T-helper 22 cell (primary cell): ENCODE measurements around the gene BRAT1.
"Not testable (repeated sequence)": the region's sequence is repeated elsewhere in the genome, so short reads cannot be mapped to it uniquely, and the experiment has no call there.

ENCODE experiments used
- DNase-seq: peaks from one replicate; pipeline ENCODE4 v3.0.0-alpha.2; 2020; ENCODE audit warnings: low read depth

Gene BRAT1

DNA sequence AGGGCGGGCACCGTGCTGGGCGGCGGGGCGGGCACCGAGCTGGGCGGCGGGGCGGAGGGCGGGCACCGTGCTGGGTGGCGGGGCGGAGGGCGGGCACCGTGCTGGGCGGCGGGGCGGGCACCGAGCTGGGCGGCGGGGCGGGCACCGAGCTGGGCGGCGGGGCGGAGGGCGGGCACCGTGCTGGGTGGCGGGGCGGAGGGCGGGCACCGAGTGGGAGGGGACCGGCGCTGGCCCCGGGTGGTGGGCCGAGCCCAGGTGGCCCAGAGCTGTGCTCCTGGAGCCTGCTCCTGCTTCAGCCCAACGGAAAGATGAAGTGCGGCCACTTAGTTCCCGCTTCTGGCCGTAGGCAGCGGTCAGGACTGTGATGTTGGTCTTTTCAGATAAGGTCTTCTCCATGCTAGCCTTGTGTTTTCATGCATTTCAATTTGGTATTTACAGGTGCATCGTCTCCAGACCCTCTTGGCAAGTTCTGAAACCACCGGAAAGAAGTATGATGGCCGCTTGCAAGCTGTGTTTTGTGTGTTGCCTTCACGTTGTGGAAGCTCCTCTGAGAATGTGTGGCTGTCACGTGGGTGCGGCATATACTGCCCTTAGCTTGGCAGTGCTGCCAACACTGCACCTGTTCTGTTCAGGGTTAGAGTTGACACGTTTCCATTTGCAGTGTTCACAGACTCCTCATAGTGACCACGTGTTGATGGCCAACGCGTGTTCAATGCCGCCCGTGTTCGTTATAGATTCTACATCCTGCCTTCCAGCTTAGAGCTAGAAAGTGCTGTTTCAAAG lies 28.7 kb upstream of the BRAT1 start:
- no peak for DNase-seq

DNA sequence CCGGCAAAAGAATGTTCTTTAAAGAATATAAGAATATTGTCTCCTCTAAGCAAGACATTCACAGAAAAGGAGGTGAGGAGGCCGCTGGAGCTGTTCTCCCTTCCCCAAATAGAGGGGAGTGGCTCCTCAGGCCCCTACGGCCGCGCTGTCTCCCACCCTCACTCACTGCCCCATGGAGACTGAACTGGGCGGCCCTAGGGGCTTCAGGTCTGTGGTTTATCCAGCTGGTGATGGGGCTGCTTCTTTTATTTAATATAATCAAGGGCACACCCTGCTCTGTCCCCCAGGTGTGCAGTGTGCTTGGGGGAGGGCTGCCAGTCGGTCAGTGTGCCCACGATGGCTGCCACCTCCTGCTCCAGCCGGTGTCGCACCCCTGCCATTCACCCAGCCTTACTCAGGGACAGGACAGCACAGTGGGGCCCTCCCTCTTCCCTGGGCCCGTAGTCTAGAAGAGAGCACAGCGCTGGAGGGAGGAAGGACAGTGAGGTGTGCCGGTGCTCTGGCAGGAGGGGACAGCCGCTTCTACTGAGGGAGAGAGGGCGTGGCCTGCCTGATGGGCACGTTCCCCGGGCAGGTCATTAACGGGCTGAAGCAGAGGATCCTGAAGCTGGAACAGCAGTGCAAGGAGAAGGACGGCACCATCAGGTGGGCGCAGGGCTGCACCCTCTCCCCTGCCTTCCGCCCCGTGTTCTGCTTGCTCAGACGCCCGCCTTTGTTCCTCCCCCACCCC lies 26.8 kb upstream of the BRAT1 start:
- DNase-seq: no peak

DNA sequence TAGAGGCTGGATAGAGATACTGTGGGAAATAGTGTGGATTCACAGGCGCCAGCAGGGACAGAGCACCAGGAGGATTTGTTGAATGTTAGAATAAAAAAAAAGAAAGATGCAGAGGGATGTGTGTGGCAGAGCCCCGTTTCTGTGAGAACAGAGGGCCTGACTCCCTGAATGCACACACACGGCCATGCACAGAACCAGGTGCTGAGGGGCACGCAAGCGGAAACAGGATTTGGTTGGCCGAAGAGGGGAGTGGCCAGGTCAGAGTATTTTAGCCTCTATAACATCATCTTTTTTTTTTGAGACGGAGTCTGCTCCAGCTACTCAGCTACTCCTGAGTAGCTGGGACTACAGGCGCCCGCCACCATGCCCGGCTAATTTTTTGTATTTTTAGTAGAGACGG lies 25.3 kb upstream of the BRAT1 start:
- no peak for DNase-seq

DNA sequence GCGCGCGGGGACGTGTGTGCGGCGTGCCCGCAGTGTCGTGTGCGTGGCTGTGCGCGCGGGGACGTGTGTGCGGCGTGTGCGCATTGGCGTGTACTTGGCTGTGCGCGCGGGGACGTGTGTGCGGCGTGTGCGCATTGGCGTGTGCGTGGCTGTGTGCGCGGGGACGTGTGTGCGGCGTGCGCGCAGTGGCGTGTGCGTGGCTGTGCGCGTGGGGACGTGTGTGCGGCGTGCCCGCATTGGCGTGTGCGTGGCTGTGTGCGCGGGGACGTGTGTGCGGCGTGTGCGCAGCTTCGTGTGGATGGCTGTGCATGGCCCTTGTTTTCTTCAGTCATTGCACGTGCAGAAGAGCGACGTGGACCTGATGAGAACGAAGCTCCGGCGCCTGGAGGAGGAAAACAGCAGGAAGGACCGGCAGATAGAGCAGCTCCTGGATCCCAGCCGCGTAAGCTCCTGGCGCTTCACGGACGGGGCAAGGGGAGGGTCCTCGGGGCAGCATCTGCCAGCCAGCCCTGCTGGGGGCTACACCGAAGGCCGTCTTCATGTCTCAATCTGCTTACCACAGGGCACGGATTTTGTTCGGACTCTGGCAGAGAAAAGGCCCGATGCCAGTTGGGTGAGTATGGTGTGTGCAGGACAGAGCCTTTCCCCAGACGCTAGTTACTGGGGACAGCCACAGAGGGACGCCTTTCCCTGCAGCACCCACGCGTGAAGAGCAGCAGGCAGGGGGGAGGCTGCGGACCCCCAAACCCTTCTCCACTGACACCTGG lies 22.8 kb upstream of the BRAT1 start:
- DNase-seq: no peak

DNA sequence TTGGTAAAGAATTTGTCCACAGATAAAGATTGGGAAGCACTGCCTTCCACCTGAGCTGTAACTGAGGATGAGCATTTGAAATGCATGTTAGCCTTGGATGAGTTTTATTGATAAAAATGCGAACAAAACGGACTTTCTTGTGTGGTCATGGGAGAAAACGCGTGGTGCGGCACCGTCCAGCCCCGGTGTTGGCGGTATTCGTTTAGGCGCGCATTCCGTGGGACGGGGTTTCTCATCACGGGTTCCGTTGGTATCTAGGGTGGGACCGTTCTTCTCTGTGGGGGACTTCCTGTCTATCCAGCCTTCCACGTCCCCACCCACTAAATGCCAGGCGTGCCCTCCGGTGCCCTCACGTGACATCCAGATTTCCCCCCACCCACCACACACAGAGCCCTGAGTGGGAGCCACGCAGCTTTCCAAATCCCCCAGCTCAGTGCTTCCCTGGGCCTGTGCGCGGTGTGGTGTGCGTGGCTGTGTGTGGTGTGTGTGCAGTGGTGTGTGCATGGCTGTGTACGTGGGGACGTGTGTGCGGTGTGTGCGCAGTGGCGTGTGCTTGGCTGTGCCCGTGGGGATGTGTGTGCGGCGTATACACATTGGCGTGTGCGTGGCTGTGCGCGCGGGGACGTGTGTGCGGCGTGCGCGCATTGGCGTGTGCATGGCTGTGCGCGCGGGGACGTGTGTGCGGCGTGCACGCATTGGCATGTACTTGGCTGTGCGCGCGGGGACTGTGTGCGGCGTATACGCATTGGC lies 21.6 kb upstream of the BRAT1 start:
- DNase-seq: no peak

DNA sequence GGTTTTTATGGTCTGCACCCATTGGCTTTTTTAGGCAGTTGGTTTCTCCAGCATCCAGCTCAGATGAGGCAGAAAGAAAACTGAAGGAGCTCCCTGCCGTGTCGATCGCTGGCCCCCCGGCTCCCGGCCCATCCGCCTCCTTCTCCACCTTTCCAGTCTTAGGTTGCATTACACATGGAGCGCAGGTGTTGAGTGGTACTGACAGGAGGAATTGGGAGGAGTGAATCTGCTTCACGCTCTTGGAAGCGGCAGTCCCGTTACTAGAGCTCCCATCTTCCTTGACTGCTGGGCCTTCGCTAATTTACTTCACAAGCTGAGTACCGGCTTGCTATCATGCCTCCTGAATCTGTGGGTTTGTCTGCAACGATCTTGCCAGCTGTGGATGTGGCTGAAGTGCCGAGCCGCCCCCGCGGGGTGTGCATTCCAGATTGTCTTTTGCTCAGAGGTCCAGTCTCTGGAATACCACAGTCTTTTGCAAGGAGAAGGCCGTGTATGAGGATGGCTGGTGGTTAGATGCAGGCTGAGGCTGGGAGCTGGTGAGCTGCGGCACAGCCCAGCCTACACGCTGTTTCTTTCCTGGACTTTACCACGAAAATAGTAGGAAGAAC lies 20.5 kb upstream of the BRAT1 start:
- DNase-seq: no peak

DNA sequence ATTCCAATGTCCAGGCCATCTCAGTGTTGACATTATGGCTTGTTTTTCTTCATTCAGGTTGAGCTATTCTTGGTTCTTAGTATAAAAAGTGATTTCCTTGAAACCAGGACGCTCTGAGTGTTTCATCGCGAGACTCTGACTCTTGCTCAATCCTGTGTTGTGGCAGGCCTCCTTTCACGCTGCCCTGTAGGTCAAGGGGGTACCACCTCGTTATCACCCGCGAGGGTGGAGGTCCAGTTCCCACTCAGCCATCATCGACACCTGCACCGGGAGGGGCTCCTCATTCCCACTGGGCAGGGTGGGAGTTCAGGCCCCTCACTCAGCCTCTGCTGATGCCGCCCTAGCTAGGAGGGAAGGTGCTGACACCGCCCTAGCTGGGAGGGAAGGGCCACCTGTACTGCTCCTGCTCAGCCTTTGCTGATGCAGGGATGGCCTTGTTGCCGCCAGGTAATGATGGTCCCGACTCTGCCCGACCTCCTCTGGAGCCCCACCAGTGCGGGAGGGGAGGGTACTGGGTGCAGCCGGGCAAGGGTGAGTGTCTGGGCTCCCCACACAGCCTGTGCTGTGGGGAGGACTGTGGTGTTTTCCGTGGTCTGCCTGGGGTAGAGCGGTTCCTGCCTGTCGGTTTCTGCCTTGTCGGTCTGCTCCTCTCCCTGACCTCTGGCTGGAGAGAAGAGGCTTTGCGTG lies 19.9 kb upstream of the BRAT1 start:
- DNase-seq: no peak

DNA sequence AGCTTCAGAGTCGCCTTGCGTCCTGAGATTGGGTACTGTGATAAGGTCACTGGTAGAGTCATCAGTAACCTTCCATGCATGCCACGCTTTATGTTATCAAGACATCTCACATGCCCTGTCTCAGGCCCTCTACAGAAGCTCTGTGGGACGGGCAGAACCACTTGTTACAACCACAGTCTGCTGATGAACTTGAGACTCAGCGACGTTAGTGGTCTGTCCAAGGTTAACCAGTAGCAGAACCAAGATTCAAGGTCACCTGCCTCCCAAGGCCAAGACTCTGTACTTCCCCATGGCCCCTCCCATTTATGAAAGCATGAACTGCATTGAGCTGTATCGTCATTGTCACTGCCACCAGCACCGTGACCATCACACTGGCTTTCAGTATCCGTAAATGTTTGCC lies 18.4 kb upstream of the BRAT1 start:
- no peak for DNase-seq

DNA sequence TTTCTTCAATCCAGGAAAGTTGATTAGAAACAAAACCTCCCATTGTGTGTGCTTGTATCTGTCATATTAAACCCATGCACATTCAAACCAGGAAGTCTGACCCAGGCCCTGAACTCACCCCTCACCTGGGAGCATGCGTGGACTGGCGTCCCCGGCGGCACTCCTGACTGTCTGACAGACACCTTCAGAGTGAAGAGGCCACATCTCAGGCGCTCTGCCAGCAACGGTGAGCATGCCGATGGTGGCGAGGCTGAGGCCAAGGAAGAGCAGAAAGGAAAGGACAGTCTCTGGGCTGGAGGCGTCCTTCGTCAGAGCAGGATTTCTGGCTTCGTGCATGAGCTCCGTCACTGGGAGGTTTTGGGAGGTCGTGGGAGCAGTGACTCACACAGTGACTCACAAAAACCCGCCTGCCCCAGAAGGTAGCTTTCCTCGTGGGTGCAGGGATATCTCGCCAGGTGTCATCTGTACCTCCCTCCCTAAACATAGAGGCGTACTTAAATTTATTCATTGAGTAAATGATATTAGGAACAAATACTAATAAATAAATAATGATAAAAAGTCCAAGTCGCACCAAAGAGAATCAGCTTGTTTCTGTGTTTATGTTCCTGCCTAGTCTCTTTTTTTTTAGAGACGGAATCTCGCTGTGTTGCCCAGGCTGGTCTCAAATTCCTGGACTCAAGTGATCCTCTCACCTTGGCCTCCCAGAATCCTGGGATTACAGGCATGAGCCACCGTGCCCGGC lies 16.9 kb upstream of the BRAT1 start:
- DNase-seq: no peak

DNA sequence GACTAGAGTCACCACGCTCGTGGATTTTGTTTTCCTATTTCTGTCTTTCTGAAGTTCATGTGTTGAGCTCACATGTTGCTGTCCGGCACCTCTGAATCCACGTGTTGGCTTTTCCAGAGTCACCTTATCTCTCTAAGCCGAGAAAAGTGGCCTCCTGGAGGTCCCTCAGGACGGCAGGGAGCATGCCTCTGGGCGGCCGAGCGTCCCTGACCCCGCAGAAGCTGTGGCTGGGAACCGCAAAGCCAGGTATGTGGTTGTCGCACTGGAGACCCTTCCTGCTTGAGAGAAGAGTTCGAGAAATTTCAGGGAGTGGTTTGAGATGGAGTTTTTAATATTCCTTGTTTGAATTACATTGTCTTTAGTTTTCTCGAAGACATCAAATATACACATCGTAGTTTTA lies 16.1 kb upstream of the BRAT1 start:
- DNase-seq: no peak

DNA sequence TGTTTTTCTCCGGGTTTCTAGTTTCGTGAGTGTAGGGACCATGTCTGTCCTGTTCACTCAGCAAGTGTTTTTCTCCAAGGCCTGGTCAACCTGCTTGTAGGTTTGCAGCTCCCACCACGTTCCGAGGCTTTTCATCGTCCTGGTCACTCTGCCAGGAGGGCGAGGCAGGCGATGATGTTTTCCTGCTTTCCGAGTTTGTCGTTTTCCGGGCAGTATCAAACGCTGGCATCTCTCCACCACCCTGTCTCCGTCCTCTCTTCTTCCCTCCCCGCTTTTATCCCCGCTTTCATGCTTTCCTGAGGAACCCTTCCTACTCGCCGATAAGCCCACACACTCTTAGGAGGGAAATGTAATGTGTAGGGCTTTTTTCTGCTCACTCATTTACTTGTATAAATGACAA lies 14.7 kb upstream of the BRAT1 start:
- DNase-seq: no peak

DNA sequence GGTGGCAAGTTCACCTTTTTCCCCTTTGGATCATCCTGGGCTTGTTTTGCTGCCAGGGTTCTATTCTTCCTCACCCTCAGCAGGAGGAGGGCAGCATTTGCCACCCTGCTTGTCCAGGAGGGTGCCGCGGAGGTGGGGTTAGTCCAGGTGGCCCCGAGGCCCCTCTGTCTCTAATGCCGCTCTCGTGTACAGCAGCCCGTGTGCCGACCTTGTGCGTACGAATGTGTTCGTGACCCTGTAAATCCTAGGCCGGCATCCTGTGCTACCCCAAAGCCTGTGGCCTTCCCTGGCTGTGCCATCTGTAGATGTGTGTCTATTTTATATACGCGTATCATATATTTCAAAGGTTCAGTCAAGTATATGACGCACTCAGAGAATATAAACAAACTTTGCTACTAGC lies 14.1 kb upstream of the BRAT1 start:
- DNase-seq: no peak

DNA sequence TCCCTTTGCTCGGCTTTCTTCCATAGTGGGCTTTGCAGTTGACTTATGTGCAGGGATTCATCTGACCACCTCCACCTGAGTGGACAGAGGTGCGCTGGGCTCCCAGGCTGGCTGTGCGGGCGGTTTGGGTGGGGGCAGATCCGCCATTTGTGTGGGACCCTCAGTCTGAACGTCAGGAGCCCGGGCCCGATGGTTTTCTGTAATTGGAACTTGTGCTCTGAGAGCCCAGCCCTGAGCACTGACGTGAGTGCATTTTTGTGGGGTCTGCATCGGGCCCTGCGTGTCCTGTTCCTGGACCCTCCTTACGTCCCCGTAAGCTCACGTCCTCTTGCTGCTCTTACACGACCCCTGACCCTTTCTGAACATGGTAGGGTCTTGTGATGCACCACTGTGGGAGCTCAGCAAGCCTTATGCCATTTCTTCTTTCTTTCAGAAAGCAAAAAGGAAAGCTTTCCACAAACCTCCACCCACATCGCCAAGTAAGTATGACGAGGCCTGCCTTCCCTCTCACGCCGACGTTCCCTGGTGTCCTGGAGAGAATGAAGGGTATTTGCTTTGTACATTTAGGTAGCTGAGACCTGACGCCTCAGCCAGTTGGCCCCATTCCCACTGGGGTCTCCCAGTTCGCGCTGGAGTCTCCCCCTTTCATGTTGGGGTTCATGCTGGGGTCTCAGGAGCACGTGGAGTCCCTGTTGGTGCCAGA lies 13.3 kb upstream of the BRAT1 start:
- DNase-seq: no peak

DNA sequence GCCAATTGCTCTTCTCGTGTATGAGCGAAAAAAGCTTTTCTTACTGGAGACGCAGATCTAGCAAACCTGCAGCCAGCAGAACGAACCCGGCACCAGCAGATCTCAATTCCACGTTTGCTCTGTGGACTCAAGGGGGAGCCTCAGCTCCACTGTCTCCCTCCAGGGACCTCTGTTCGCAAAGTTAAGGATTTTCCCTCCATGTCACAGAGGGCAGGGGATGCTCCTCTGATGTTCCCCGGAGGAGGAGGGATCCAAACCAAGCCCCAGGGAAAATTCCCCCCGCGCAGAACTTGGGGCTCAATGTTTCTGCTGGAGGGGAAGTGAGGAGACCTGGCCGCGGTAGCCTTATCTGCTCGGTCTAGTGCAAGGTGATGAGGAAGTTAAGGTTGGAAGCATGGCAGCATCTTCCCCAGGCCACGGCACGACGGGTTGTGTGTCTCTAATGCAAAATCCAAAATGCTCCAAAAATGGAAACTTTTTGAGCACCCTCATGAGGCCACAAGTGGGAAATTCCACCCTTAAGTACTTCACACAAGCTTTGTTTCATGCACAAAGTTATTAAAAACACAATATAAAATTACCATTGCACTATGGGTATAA lies 12.5 kb upstream of the BRAT1 start:
- DNase-seq: no peak

DNA sequence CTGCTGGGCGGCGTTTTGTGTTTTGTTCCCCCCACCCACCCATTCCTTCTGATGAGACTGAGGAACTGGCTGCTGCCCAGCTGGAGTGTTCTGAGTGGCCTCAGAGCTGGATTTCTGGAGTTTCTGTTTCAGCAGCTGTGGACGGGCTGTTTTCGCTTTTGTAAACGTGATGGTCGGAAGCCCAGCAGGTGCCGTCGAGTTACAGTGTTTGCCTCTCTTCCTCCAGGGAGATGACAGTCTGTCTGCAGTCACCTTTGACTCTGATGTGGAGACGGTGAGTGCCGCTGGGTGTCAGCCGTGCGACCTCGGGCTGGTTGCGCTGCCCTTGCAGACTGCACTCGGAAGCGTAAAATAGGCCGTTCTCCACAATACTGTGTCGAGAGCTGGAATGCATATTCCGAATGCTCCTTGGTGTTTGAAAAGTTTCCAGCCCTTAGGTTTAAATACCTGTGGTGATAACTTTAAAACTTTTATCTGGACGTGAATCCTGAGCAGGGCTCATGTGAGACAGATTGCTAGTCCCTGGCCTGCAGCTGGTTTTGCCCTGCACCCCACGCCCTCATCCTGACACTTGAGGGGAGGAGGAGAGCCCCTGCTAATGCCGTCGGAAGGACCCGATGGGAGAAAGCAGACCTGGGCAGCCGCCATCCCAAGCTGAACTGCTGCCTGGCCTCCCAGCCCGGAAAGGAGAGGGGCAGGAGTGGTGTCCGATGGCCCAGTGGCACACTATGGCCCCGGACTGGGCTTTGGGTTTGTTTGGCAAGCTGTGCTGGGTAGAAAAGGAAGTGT lies 11.8 kb upstream of the BRAT1 start:
- DNase-seq: no peak

DNA sequence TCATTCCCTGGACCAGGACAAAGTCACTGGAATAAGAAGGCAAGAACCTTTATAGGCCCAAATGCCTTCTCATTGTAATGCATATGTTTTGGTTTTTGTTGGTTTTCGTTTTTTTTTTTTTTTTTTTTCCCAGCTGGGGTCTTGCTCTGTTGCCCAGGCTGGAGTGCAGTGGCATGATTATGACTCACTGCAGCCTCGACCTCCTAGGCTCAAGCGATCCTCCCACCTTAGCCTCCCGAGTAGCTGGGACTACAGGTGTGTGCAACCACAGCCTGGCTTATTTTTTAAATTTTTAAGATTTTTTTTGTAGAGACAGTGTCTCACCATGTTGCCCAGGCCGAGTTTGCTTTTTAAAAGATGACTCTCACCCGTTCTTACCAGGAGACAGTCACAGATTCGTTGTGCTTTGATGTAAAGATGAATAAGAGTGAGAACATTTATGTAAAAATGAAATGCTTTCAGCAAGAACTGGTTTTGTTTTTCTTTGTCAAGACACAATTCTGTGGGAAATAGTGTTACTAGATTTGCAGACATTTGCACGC lies 11.1 kb upstream of the BRAT1 start:
- DNase-seq: no peak

DNA sequence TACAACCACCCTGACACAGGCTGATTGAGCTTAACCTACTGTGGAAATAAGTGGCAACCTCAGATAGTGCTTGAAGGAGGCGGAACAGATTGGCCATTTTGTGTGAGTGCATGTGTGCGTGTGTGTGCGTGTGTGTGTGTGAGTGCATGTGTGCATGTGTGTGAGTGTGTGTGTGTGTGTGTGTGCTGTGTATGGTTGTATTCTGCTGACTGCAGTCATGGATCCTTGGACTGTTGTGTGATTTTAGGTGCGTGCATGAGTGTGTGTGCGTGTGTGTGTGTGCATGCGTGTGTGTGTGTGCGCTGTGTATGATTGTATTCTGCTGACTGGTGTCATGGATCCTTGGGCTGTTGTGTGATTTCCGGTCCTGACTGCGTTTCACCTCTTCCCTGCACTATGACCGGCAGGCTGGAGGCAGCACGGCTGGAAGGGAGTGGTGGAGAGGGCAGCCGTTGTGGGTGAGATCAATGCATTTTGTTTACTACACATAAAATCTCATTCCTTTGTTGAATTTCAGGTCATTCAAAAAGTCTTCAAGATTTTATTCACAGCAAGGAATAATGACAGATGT lies 9.7 kb upstream of the BRAT1 start:
- no peak for DNase-seq

DNA sequence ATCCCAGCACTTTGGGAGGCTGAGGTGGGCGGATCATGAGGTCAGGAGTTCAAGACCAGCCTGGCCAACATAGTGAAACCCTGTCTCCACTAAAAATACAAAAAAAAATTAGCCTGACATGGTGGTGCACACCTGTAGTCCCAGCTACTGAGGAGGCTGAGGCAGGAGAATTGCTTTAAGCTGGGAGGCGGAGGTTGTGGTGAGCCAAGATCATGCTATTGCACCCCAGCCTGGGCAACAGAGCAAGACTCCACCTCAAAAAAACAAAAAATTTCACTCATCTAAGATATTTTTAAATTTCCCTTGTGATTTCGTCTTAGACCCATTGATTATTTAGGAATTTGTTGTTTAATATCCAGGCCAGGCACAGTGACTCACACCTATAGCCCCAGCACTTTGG lies 8.6 kb upstream of the BRAT1 start:
- not testable (repeated sequence) for DNase-seq
